ENCODE measurements around the gene SLC35F3. TPM values are rescaled to one million over a fixed set of nuclear protein-coding genes. Genes with fewer than 3 reads are reported as not detected.

The SLC35F3 gene
- total RNA-seq, 2 experiments from 2014 or later: 0.08 TPM; not detected in 1

DNA sequence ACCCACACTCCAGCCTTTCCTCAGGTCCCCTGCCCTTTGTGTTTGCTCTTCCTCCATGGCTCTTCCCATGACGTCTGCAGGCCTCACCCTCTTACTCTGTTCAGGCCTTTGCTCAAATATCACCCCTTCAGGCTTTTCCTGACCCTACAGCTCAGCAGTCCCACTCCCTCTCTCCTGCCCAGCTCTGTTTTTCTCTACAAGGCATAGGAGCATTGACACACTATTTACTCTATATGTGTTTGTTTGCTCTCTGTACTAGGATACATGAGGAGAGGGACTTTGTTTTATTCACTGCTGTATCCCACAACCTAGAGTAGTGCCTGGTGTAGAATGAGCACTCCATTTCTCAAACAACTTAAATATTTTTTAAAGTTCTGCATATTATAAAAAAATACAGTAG is 361.4 kb downstream of the SLC35F3 start:
- POLR2A ChIA-PET: no interaction called here
- Histone ChIP-seq H3K27ac (ENCODE audit: low read depth in 1 of 2, low read length in 2 of 2) (no peak overlapping the region), H3K9me3 (ENCODE audit: control insufficient read depth in 1 of 2, insufficient read depth in 1 of 2, low read length in 2 of 2) (no peaks in the 10 kb centered on the region), H3K36me3 (ENCODE audit: insufficient read depth, low read length) (no peaks in the 10 kb centered on the region), H3K27me3 (ENCODE audit: control insufficient read depth in 1 of 2, insufficient read depth in 2 of 2, low read length in 2 of 2) (no peaks in the 10 kb centered on the region), H3K4me1 (ENCODE audit: insufficient read depth, low read length) (no peaks in the 10 kb centered on the region), H3K4me3 (ENCODE audit: low read length) (no peak overlapping the region)
- CTCF ChIA-PET: no interaction called here
- ATAC-seq (ENCODE audit: poor library complexity) (no peak), DNase-seq (no peak)
- H3K27me3 Mint-ChIP-seq: no peaks in the 10 kb centered on the region
- H3K27ac Mint-ChIP-seq: no peak overlapping the region
- no peaks in the 10 kb centered on the region for H3K9me3 Mint-ChIP-seq
- H3K4me3 Mint-ChIP-seq: no peak overlapping the region
- peaks cover under 1% of the 10 kb centered on the region for H3K4me1 Mint-ChIP-seq (ENCODE audit: low read depth)
- intact Hi-C loops (cut with DNase I, micrococcal nuclease): no loop called here
- TF ChIP-seq, protein P1, sequence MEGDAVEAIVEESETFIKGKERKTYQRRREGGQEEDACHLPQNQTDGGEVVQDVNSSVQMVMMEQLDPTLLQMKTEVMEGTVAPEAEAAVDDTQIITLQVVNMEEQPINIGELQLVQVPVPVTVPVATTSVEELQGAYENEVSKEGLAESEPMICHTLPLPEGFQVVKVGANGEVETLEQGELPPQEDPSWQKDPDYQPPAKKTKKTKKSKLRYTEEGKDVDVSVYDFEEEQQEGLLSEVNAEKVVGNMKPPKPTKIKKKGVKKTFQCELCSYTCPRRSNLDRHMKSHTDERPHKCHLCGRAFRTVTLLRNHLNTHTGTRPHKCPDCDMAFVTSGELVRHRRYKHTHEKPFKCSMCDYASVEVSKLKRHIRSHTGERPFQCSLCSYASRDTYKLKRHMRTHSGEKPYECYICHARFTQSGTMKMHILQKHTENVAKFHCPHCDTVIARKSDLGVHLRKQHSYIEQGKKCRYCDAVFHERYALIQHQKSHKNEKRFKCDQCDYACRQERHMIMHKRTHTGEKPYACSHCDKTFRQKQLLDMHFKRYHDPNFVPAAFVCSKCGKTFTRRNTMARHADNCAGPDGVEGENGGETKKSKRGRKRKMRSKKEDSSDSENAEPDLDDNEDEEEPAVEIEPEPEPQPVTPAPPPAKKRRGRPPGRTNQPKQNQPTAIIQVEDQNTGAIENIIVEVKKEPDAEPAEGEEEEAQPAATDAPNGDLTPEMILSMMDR (IDR thresholded peaks at IDR 0.05): no peak
- H3K36me3 Mint-ChIP-seq (ENCODE audit: low read depth): no peaks in the 10 kb centered on the region

DNA sequence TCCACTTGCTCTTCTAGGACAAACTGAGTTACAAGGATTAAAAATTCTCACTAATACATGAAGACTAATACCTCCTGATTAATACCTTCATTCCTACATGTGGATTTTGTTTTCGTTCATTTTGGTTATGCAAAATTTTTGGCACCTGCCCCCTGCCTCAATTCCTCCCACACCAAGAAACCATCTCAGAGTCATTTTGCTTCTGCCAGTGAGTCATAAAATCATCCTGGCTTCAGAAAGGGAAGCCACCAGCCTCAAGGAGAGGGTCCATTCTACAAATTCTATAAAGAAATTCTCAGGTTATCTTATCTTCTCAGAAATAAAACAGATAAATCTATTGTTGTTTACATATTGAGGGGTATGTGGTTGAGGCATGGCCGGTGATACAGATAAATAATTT is 365.6 kb downstream of the SLC35F3 start:
- no peaks in the 10 kb centered on the region for H3K27me3 Mint-ChIP-seq
- Histone ChIP-seq H3K36me3 (ENCODE audit: insufficient read depth, low read length) (no peaks in the 10 kb centered on the region), H3K4me1 (ENCODE audit: insufficient read depth, low read length) (no peaks in the 10 kb centered on the region), H3K4me3 (ENCODE audit: low read length) (no peak overlapping the region), H3K27me3 (ENCODE audit: control insufficient read depth in 1 of 2, insufficient read depth in 2 of 2, low read length in 2 of 2) (no peaks in the 10 kb centered on the region), H3K27ac (ENCODE audit: low read depth in 1 of 2, low read length in 2 of 2) (no peak overlapping the region), H3K9me3 (ENCODE audit: control insufficient read depth in 1 of 2, insufficient read depth in 1 of 2, low read length in 2 of 2) (no peaks in the 10 kb centered on the region)
- no peaks in the 10 kb centered on the region for H3K9me3 Mint-ChIP-seq
- H3K36me3 Mint-ChIP-seq (ENCODE audit: low read depth): no peaks in the 10 kb centered on the region
- no peak overlapping the region for H3K4me3 Mint-ChIP-seq
- no peaks in the 10 kb centered on the region for H3K4me1 Mint-ChIP-seq (ENCODE audit: low read depth)
- ATAC-seq (ENCODE audit: poor library complexity) (no peak), DNase-seq (no peak)
- intact Hi-C loops (cut with DNase I, micrococcal nuclease): no loop called here
- TF ChIP-seq, protein P1 (IDR thresholded peaks at IDR 0.05): no peak
- CTCF ChIA-PET: no interaction called here
- POLR2A ChIA-PET: no interaction called here
- no peak overlapping the region for H3K27ac Mint-ChIP-seq

DNA sequence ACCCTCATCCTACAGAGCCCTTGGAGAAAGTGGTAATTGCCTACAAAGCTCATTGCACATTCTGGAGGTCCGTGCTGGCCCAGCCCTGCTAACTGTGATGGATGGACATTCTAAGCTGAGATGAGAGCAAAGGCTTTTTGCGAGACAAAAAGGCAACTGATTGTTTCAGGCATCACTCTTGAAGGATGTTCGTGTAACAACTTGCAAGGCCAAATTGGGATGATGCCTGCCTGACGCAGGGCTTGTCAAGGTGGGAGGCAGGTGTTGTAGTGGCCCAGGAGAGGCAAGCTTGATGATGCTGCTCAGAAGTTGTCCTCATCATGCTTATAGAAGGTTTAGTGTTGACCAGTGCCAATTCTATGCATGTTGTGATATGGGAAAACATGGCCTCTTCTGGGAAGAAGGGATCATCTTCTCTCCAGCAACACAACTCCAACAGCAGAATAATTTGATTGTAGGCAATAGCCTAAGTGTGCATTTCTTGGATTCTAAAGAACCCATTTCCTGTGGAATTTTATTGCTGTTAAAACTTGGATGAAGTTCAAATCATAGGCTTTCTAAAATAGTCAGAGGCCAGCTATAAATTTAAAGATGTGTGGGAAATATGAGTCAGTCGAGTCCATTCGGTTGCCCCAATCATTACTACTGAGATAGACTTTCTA is 366.2 kb downstream of the SLC35F3 start:
- Mint-ChIP-seq H3K27ac (no peak overlapping the region), H3K36me3 (ENCODE audit: low read depth) (no peaks in the 10 kb centered on the region), H3K4me3 (no peak overlapping the region), H3K9me3 (no peaks in the 10 kb centered on the region), H3K27me3 (no peaks in the 10 kb centered on the region), H3K4me1 (ENCODE audit: low read depth) (no peaks in the 10 kb centered on the region)
- Histone ChIP-seq H3K4me3 (ENCODE audit: low read length) (no peak overlapping the region), H3K36me3 (ENCODE audit: insufficient read depth, low read length) (no peaks in the 10 kb centered on the region), H3K9me3 (ENCODE audit: control insufficient read depth in 1 of 2, insufficient read depth in 1 of 2, low read length in 2 of 2) (no peaks in the 10 kb centered on the region), H3K27me3 (ENCODE audit: control insufficient read depth in 1 of 2, insufficient read depth in 2 of 2, low read length in 2 of 2) (no peaks in the 10 kb centered on the region), H3K4me1 (ENCODE audit: insufficient read depth, low read length) (no peaks in the 10 kb centered on the region), H3K27ac (ENCODE audit: low read depth in 1 of 2, low read length in 2 of 2) (no peak overlapping the region)
- TF ChIP-seq, protein P1 (IDR thresholded peaks at IDR 0.05): no peak
- ChIA-PET POLR2A (no interaction called here), CTCF (no interaction called here)
- ATAC-seq (ENCODE audit: poor library complexity) (no peak), DNase-seq (no peak)
- intact Hi-C loops (cut with DNase I, micrococcal nuclease): no loop called here

Data from CD4-positive, alpha-beta T cell (primary cell).